ACC112 (cell line): ENCODE results near the gene OPTN.

ENCODE experiments used
- H2AFZ ChIP-seq: fragments of 200-600 bp; sonication (generic); one replicate; pipeline ENCODE4 v1.6.0; 2017; ENCODE audit warnings: antibody characterized with exemption, low read length; ENCODE audit not compliant: unreplicated experiment
- H3K27ac ChIP-seq: fragments of 200-600 bp; sonication (generic); 2 replicates; pipeline ENCODE4 v1.5.1; 2014; ENCODE audit warnings: low read depth, mild to moderate bottlenecking, antibody characterized with exemption, low read length, moderate library complexity
- H3K27me3 ChIP-seq: fragments of 200-600 bp; sonication (generic); 2 replicates; pipeline ENCODE4 v1.6.1; 2014; ENCODE audit warnings: mild to moderate bottlenecking, antibody characterized with exemption, low read length, moderate library complexity, mixed read lengths; ENCODE audit not compliant: insufficient read depth
- H3K36me3 ChIP-seq: fragments of 200-600 bp; sonication (generic); 2 replicates; pipeline ENCODE4 v1.6.1; 2016; ENCODE audit warnings: mild to moderate bottlenecking, antibody characterized with exemption, low read length, moderate library complexity, mixed read lengths; ENCODE audit not compliant: insufficient read depth
- H3K4me1 ChIP-seq: fragments of 200-600 bp; sonication (generic); one replicate; pipeline ENCODE4 v1.6.1; 2016; ENCODE audit warnings: low read length, mixed read lengths; ENCODE audit not compliant: insufficient read depth, unreplicated experiment, control insufficient read depth
- H3K4me3 ChIP-seq: fragments of 200-600 bp; sonication (generic); 2 replicates; pipeline ENCODE4 v1.5.1; 2014; ENCODE audit warnings: mild to moderate bottlenecking, low read depth, low read length
- H3K79me2 ChIP-seq: fragments of 200-600 bp; sonication (generic); one replicate; pipeline ENCODE4 v1.6.0; 2016; ENCODE audit warnings: low read length; ENCODE audit not compliant: control insufficient read depth, unreplicated experiment, insufficient read depth

OPTN gene

GRCh38 chr10:13120786-13121499 lies 21.0 kb downstream of the OPTN start:
- Histone ChIP-seq H3K4me3 (no peak overlapping the region), H3K27ac (no peak overlapping the region), H3K4me1 (no peaks in the 10 kb centered on the region), H3K27me3 (no peaks in the 10 kb centered on the region), H3K79me2 (peaks cover 3% of the 10 kb centered on the region), H3K36me3 (peaks cover 62% of the 10 kb centered on the region), H2AFZ (no peak overlapping the region)

GRCh38 chr10:13121500-13121854 lies 21.5 kb downstream of the OPTN start:
- Histone ChIP-seq H3K27me3 (no peaks in the 10 kb centered on the region), H3K79me2 (peaks cover 3% of the 10 kb centered on the region), H3K4me3 (no peak overlapping the region), H3K36me3 (peaks cover 59% of the 10 kb centered on the region), H3K4me1 (no peaks in the 10 kb centered on the region), H2AFZ (no peak overlapping the region), H3K27ac (no peak overlapping the region)

- Histone ChIP-seq H3K27ac (no peak overlapping the region), H3K79me2 (no peaks in the 10 kb centered on the region), H3K4me3 (no peak overlapping the region), H2AFZ (no peak overlapping the region), H3K36me3 (peaks cover 68% of the 10 kb centered on the region), H3K4me1 (no peaks in the 10 kb centered on the region), H3K27me3 (no peaks in the 10 kb centered on the region)
These were observed 36.7 kb downstream of the OPTN start for GRCh38 chr10:13136651-13137050.

GRCh38 chr10:13139150-13139549 lies 39.2 kb downstream of the OPTN start:
- Histone ChIP-seq H3K4me1 (no peaks in the 10 kb centered on the region), H3K4me3 (no peak overlapping the region), H3K79me2 (no peaks in the 10 kb centered on the region), H3K27ac (no peak overlapping the region), H2AFZ (no peak overlapping the region), H3K36me3 (peaks cover 60% of the 10 kb centered on the region), H3K27me3 (no peaks in the 10 kb centered on the region)

GRCh38 chr10:13139676-13140075 lies 39.7 kb downstream of the OPTN start:
- no peaks in the 10 kb centered on the region for H3K79me2 ChIP-seq
- no peaks in the 10 kb centered on the region for H3K4me1 ChIP-seq
- peaks cover 65% of the 10 kb centered on the region for H3K36me3 ChIP-seq

GRCh38 chr10:13140627-13141190 lies 40.7 kb downstream of the OPTN start:
- H3K27ac ChIP-seq, result no peak overlapping the region
- no peak overlapping the region for H2AFZ ChIP-seq
- H3K27me3 ChIP-seq, result no peaks in the 10 kb centered on the region
- H3K79me2 ChIP-seq, result no peaks in the 10 kb centered on the region
- no peaks in the 10 kb centered on the region for H3K4me1 ChIP-seq
- H3K4me3 ChIP-seq, result no peak overlapping the region
- peaks cover 58% of the 10 kb centered on the region for H3K36me3 ChIP-seq

More at GRCh38 chr10:13139676-13140075, 39.7 kb downstream of the OPTN start:
- no peak overlapping the region for H3K27ac ChIP-seq
- H3K4me3 ChIP-seq, result no peak overlapping the region
- H3K27me3 ChIP-seq, result no peaks in the 10 kb centered on the region
- H2AFZ ChIP-seq, result no peak overlapping the region

GRCh38 chr10:13143766-13144165 lies 43.8 kb downstream of the OPTN start:
- Histone ChIP-seq H3K27me3 (no peaks in the 10 kb centered on the region), H3K79me2 (no peaks in the 10 kb centered on the region), H3K27ac (no peak overlapping the region), H3K4me1 (no peaks in the 10 kb centered on the region), H3K36me3 (peaks cover 39% of the 10 kb centered on the region), H3K4me3 (no peak overlapping the region), H2AFZ (no peak overlapping the region)

- Histone ChIP-seq H3K4me3 (no peak overlapping the region), H3K79me2 (no peaks in the 10 kb centered on the region), H3K27ac (no peak overlapping the region), H3K4me1 (no peaks in the 10 kb centered on the region), H2AFZ (no peak overlapping the region), H3K27me3 (no peaks in the 10 kb centered on the region), H3K36me3 (peaks cover 32% of the 10 kb centered on the region)
These were observed 44.9 kb downstream of the OPTN start for GRCh38 chr10:13144814-13145213.

- Histone ChIP-seq H3K79me2 (no peaks in the 10 kb centered on the region), H2AFZ (no peak overlapping the region), H3K4me3 (no peak overlapping the region), H3K36me3 (peaks cover 21% of the 10 kb centered on the region), H3K4me1 (no peaks in the 10 kb centered on the region), H3K27me3 (no peaks in the 10 kb centered on the region), H3K27ac (no peak overlapping the region)
These were observed 46.4 kb downstream of the OPTN start for GRCh38 chr10:13146379-13146778.

GRCh38 chr10:13147161-13147560 lies 47.2 kb downstream of the OPTN start:
- H2AFZ ChIP-seq, result no peak overlapping the region
- H3K27me3 ChIP-seq, result no peaks in the 10 kb centered on the region
- no peak overlapping the region for H3K4me3 ChIP-seq
- no peaks in the 10 kb centered on the region for H3K4me1 ChIP-seq
- H3K79me2 ChIP-seq, result no peaks in the 10 kb centered on the region
- no peak overlapping the region for H3K27ac ChIP-seq
- H3K36me3 ChIP-seq, result peaks cover 21% of the 10 kb centered on the region

- Histone ChIP-seq H3K27ac (no peak overlapping the region), H3K4me3 (no peak overlapping the region), H3K27me3 (no peaks in the 10 kb centered on the region), H3K36me3 (no peaks in the 10 kb centered on the region), H3K79me2 (no peaks in the 10 kb centered on the region), H3K4me1 (no peaks in the 10 kb centered on the region), H2AFZ (no peak overlapping the region)
These were observed 52.3 kb downstream of the OPTN start for GRCh38 chr10:13152296-13152695.
